ENCODE results near the gene COL9A3.

COL9A3 gene

DNA sequence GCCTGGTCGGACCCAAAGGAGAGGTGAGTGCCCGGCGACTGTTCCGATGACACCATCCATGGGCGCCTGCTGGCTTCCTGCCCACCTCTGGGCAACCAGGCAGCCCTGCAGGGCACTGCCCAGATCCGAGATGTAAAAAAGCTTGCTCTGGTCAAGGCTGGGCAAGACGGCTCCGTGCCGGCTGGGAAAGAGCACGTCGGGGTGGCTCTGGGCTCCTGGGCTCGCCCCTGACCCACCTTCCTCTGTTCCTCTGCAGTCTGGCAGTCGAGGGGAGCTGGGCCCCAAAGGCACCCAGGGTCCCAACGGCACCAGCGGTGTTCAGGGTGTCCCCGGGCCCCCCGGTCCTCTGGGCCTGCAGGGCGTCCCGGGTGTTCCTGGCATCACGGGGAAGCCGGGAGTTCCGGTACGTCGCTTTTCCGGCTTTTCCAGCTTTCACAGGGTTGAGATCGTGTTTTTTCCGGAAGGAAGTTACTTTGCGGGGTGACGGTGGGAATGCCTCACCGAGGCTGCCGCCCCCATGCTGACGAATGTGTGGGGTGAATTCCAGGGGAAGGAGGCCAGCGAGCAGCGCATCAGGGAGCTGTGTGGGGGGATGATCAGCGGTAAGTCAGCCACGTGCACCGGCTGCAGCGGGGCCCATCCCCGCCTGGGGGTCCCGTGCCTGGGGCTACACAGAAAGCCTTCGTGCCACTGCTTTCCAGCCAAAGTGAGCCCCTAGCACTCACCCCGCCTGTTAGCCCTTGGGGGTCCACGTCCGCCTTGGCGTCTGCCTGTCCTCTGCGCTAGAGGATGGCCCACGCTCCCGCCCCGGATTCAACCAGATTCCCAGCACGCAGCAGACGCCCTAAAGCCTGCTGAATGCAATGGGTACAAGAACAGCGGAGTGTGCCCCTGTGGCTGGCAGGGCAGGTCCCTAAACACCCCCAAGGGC, 19.3 kb downstream of the COL9A3 start:
- TF ChIP-seq, protein P1, sequence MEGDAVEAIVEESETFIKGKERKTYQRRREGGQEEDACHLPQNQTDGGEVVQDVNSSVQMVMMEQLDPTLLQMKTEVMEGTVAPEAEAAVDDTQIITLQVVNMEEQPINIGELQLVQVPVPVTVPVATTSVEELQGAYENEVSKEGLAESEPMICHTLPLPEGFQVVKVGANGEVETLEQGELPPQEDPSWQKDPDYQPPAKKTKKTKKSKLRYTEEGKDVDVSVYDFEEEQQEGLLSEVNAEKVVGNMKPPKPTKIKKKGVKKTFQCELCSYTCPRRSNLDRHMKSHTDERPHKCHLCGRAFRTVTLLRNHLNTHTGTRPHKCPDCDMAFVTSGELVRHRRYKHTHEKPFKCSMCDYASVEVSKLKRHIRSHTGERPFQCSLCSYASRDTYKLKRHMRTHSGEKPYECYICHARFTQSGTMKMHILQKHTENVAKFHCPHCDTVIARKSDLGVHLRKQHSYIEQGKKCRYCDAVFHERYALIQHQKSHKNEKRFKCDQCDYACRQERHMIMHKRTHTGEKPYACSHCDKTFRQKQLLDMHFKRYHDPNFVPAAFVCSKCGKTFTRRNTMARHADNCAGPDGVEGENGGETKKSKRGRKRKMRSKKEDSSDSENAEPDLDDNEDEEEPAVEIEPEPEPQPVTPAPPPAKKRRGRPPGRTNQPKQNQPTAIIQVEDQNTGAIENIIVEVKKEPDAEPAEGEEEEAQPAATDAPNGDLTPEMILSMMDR (conservative IDR thresholded peaks at IDR 0.05; ENCODE audit: low read length) = no peak
- no peak overlapping the region for H3K4me3 ChIP-seq (ENCODE audit: low read length)
- DNase-seq (ENCODE audit: low read depth) = no peak

DNA sequence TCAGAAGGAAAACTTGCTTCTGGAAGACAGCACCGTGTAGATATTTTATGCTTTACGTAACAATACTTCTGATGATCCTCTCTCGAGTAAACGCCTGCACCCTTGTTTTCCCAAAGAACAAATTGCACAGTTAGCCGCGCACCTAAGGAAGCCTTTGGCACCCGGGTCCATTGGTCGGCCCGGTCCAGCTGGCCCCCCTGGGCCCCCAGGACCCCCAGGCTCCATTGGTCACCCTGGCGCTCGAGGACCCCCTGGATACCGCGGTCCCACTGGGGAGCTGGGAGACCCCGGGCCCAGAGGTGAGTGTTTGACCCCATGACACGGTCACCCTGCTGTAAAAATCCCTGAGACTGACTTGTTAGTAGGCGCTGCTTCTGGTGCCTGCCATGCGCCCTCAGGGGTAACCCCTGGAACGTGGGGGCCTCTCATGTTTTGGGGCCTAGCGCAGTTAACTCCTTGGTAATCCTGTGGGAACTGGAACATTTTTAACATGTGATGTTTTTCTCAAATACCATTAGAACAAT, 20.2 kb downstream of the COL9A3 start:
- DNase-seq (ENCODE audit: low read depth) = no peak
- H3K4me3 ChIP-seq (ENCODE audit: low read length) = no peak overlapping the region
- TF ChIP-seq, protein P1 (conservative IDR thresholded peaks at IDR 0.05; ENCODE audit: low read length) = no peak

DNA sequence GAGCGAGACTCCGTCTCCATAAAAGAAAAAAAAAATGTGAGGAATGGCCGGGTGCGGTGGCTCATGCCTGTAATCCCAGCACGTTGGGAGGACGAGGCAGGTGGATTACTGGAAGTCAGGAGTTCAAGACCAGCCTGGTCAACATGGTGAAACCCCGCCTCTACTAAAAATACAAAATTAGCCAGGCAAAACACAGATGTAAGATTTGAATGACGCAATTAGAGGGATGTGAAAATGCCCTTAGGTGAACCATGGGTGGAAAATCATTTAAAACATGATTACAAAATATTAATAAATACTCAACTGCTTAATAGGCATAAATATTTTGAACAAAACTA, 20.9 kb downstream of the COL9A3 start:
- TF ChIP-seq, protein P1 (conservative IDR thresholded peaks at IDR 0.05; ENCODE audit: low read length) = no peak
- no peak for DNase-seq (ENCODE audit: low read depth)
- no peak overlapping the region for H3K4me3 ChIP-seq (ENCODE audit: low read length)

DNA sequence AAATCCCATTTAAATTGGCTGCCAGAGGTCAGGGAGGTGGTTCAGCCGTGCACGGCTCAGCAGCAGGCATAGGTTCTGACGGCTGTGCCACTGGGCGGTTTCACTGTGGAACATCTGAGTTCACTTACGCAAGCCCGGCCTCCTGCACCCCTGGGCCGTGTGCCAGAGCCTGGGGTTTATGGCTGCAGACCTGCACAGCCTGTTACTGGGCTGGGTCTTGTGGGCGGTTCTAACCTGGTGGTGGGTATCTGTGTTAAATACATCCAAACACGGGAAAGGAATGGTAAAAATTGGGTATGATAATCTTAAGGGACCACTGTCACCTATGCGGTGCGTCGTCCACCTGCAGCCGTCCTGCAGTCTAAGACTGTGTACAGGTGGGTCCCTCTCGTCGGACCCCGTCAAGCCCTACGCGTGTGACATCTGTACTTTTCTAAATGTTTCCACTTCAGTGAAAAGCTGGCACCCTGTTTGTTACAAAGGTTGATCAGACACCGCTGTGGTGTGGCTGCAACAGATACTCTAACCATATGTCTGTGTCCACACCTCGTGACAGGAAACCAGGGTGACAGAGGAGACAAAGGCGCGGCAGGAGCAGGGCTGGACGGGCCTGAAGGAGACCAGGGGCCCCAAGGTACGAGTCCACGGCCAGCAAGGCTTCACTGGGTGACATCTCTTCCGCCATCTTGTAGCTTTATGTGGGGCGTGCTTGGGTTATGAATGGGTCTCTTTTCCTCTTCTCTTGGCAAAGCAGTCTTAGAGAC, 21.5 kb downstream of the COL9A3 start:
- no peak overlapping the region for H3K4me3 ChIP-seq (ENCODE audit: low read length)
- DNase-seq (ENCODE audit: low read depth) = peak; percentile 54
- TF ChIP-seq, protein P1 (conservative IDR thresholded peaks at IDR 0.05; ENCODE audit: low read length) = no peak

DNA sequence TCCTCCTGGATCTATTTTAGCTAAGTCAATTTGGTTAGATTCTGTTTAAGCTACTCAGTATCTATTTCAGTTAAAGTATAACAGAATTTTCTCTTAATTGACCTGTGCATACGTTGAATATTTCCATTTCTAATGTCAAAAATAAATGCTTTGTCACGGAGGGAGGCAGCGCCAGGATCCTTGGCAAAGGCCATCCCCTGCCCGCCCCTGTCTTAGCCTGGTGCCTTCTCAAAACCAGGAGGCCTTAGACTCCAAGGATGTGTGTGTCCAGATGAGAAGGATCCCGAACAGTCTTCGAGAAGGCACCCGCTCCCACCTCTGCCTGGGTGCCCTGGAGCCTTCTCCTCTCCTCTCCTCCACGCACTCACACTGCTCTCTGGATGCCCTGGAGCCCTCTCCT, 22.4 kb downstream of the COL9A3 start:
- TF ChIP-seq, protein P1 (conservative IDR thresholded peaks at IDR 0.05; ENCODE audit: low read length) = no peak
- no peak for DNase-seq (ENCODE audit: low read depth)
- H3K4me3 ChIP-seq (ENCODE audit: low read length) = no peak overlapping the region

DNA sequence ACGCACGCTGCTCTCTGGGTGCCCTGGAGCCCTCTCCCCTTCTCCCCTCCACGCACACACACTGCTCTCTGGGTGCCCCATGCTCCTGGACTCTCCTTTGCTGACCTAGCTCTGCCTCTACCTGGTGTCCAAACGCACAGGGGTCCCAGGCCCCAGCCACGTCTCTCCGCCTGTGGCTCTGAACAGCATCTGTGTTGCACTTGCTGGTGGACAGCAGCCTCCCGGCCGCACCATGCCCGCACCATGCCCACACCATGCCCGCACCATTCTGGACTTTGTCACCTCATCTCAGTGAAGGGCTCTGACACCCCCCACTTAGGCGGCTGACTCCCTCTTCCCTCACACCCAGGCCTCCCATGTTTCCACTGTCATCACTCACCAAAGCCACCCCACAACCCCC, 23.0 kb downstream of the COL9A3 start:
- no peak for DNase-seq (ENCODE audit: low read depth)
- H3K4me3 ChIP-seq (ENCODE audit: low read length) = no peak overlapping the region
- TF ChIP-seq, protein P1 (conservative IDR thresholded peaks at IDR 0.05; ENCODE audit: low read length) = no peak

Measured in AG10803 (cell line).